HL-60/S4 (cell line): Measurements from ENCODE around the gene FEM1C.

Source experiments
- in situ Hi-C: fragments of 300-500 bp; cut with MboI; formaldehyde crosslinking; loops from 2 replicates; pipeline ENCODE4 v1.14.3; 2022; ENCODE audit warnings: low sequenced_read_pairs

The FEM1C gene

GRCh38 chr5:115524199-115524847 lies 20.3 kb downstream of the FEM1C start:
- in situ Hi-C loops, result no loop called here

- in situ Hi-C loops, result no loop called here
Measured at GRCh38 chr5:115522832-115523403, 21.7 kb downstream of the FEM1C start.

DNA sequence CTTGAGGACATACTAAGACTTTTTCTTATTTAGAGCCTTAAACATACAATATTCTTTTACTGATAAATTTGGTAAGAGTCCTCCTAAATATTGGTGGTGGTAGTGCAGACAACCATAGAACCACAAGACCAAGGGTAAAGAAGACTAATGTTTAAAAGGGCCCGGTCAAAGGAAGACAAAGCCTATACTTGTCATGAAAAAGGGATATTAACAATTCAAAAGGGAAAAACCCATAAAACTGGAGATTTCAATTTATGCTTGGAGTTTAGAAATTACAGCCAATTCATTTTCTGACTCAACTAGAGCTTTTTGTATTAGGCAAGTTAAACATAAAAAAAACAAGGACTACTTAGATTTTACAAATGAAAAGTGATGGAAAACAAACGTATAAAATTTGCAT lies 24.4 kb downstream of the FEM1C start:
- in situ Hi-C loops, result no loop called here

DNA sequence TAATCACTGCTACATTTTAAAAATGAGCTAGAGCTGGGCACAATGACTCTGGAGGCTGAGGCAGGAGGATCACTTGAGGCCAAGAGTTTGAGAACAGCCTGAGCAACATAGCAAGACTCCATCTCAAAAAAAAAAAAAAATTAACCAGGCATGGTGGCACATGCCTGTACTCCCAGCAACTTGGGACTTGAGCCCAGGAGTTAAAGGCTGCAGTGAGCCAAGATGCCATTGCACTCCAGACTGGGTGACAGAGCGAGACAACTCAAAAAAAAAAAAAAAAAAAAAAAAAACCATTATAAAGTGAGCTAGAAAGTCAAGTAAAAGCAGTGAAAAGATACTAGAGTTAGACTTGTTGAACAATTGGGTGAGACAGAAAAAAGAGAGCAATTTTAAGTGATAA lies 28.2 kb downstream of the FEM1C start:
- in situ Hi-C loops, result no loop called here

DNA sequence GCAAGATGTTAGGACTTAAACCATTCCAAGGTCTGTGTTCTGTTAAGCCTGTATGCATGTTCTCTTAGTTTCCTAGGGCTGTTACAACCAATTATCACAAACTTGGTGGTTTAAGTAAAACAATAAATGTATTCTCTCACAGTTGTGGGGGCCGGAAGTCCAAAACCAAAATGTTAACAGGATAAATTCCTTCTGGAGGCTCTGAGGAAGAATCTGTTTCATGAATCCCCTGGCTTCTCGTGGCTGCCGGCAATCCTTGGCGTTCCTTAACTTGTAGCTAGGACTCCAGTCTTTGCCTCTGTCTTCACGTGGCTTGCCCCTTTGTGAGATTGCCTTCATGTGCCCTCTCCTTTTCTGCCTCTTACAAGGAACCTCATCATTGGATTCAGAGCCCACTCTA lies 30.4 kb downstream of the FEM1C start:
- in situ Hi-C loops, result no loop called here

DNA sequence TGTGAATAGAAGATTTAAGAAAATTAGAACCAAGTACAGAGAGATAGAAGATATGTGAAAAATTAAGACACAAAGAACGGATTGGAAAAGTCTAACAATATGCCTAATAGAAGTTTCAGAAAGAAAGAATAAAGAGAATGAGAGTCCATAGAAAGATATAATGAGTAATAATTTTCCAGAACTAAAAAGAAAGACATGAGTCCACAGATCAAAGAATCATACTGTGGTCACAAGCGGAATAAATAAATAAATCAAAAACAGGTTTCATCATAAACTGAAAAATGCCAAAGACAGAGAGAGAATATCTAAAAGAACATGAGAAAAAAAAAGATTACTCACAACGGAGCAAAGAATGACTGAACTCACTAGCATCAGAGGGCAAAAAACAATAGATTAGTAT lies 32.9 kb downstream of the FEM1C start:
- in situ Hi-C loops, result no loop called here

- in situ Hi-C loops, result no loop called here
Measured at GRCh38 chr5:115510145-115510645, 34.4 kb downstream of the FEM1C start.

- in situ Hi-C loops, result no loop called here
Measured at GRCh38 chr5:115509547-115509946, 35.0 kb downstream of the FEM1C start.

DNA sequence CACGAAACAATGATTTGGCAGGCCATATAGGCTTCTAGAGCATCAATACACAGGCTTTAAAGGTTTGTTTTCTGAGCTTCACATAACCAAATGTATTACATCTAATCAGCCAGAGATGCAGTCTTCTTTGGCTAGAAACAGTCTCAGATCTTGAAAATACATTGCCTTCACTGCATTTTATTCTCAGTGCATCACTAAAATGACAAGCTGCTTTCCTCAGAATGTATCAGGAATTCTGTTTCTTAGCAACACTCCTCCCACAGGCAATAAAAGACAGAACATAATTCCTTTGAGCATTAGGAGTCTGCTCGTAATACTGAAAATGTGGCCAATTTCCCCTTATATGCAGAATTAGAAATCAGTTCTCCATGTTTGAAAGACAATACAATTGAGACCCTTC lies 36.9 kb downstream of the FEM1C start:
- in situ Hi-C loops, result no loop called here

DNA sequence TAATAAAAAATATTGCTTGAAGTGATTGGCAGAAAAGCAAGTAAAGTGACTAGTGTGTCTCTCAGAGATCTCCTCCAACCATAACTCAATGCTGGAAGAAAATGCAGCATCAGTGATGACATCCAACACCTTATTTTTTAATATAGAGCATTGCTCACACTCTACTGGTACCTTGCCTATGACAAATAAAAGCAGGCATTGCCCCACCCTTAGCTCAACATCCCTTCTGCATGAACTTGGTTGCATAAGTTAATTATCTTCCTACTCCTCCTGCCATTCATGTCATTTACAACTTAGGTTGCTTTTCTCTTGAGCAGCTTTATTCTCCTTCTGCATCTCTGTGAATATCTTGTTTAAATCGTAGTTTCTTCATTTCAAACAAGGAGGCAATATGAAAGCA lies 41.2 kb downstream of the FEM1C start:
- in situ Hi-C loops, result no loop called here

DNA sequence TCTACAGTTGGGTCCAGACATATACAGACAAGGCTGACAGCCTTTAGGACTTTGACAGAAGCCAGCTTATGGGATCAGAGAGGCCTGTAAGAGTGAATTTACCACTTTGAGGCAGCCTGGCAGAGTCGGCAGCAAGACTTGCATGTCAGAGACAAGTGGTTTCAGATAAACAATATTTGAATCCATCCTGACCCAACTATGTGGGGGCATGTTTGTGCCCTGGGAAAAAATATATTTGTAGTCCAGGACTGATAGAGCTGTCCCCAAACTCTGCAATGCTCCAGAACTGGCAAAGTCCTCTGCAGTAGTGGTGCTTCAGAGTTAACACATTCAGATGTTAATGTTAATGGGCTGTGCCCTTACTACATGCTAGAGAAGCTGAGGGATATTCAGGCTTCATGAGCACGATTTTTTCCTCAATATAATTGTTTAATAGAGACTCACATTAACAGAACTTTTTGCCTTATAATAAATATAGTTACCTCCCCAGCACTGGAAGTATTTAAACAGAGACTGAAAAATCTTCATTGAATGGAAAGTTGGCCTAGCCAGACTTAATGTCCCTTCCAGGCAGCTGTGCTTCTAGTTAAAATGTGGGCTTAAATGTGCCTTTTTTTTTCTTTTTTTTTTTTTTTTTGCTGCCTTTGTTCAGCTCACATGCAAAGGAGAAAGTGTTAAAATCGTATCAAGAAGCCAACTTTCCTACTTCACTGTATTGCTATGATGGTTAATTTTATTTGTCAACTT lies 42.9 kb downstream of the FEM1C start:
- in situ Hi-C loops, result no loop called here

GRCh38 chr5:115500225-115500624 lies 44.4 kb downstream of the FEM1C start:
- in situ Hi-C loops, result no loop called here

- in situ Hi-C loops, result no loop called here
Measured at GRCh38 chr5:115496936-115497576, 47.5 kb downstream of the FEM1C start.

DNA sequence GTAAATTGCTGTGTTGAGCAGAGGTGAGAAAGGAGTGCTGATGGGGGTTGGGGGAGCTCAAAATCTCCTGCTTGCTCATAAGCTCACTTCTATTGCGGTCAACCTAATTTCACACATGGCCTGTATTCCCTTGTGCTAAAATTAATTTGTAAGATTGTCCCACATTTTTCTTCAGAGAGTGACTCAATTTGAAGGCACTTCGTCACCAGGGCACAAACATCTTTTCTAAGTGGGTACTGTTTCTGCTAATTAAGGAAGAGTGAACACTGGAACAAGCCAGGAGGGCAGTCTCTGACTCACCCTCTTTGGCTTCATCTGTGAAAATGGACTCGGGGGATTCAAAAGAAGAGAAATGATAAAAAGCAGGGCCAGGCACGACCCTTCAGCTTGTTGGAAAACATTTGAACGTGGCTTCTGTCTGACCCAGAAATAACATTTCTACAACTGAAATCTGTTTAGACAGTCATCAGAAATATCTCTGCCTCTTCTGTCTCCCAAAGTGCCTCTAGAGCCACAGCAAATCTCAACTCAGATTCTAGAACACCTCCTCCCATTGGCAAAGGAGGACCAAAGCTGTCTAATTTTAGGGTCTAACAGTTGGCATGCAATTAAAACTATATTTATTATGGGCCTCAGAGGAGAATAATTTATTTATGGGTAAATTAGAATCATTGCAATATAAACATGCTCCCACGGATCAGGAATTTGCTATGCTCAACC lies 49.8 kb downstream of the FEM1C start:
- in situ Hi-C loops, result no loop called here

DNA sequence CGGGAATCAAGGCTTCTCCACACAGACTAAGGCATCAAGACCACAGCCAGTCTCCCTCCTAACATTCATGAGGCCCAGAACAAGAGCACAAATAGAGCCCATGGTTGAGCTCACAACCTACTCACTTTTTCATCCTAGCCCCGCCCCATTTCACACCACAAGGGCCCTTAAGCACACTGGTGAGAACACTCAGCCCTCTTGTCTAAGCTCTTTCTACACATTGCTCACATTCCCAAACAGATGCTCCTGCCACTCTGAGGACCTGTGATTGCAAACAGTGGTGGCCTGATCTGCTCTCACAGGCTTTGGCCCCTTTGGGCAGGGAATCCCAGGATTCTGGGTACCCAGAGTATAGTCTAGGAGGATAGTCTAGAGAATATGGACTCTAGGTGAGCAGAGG lies 54.0 kb downstream of the FEM1C start:
- in situ Hi-C loops, result no loop called here

DNA sequence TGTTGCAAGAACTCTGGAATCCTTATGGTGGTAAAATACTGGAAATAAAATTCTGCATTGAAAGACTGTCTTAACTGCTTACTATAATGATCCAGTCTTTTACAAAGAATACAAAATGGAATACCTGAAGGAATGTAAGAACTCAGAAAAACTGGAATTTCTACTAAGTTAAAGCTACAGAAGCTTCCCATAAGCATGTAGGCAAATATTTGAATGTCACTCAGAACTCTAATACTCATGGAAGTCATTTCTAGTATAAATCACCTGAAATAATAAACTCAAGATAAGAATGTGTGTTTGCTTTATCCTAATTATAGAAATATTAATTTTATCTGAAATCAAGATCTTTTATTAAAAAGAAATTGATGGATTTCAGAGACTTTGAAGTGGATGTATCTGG lies 54.8 kb downstream of the FEM1C start:
- in situ Hi-C loops, result no loop called here

DNA sequence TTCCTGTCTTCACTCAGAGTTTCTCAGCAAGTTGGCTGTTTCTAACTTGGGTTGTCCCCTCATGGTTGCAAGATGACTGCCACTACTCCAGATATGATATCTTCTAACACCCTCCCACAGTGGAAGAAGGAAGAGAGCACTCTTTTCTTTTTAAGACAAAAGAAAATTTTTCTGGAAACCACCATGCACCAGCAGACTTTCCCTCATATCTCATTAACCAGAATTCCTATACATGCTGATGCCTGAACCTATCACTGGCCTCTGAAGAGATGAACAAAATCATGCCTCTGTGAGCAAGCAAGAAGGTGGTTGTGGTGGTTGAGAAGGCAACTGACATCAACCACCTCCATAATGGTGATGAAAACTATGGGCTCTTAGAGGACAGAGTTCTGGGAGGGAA lies 56.8 kb downstream of the FEM1C start:
- in situ Hi-C loops, result no loop called here

- in situ Hi-C loops, result no loop called here
Measured at GRCh38 chr5:115487168-115487567, 57.4 kb downstream of the FEM1C start.

- in situ Hi-C loops, result no loop called here
Measured at GRCh38 chr5:115486728-115487127, 57.8 kb downstream of the FEM1C start.

DNA sequence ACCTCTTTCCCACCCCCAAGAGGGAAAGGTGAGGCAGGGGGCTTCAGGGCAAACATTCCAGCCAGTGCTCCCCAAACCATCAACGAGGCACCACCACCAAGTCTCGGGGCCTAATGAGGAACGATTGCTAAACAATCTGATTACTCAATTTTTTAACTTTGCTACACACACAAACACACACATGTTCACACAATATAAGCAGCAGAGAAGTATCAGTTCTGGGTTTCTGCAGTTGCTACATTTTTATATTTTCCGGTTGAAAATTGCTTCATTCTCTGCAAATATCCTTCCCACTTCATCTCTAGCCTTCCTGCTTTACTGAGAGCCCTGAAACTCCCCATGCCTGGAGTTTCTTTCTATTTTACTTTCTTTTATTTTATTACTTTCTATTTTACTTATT lies 60.2 kb downstream of the FEM1C start:
- in situ Hi-C loops, result no loop called here

GRCh38 chr5:115480900-115481299 lies 63.7 kb downstream of the FEM1C start:
- in situ Hi-C loops, result no loop called here
